Memory B cell (primary cell): ENCODE results near the gene GFER.
A peak's percentile ranks its signal among the peaks of the same experiment; 100 is the strongest.
"Not testable (repeated sequence)": the region's sequence is repeated elsewhere in the genome, so short reads cannot be mapped to it uniquely, and the experiment has no call there.

Experiments used
- ATAC-seq: fragments of 150-1000 bp; cut with Tn5 transposase; 2 replicates; pipeline ENCODE4 v1.10.0; 2021; ENCODE audit warnings: low read depth, mild to moderate bottlenecking, moderate library complexity
- DNase-seq, 2 donors: peaks; one replicate each; pipeline ENCODE4 v3.0.0; 2022; ENCODE audit warnings: low spot score in 2 of 2
- H3K27ac Mint-ChIP-seq: one replicate; pipeline ENCODE4 v1.8.0; 2022; ENCODE audit warnings: mild to moderate bottlenecking, moderate library complexity, mixed read lengths
- H3K27me3 Mint-ChIP-seq: one replicate; pipeline ENCODE4 v1.8.0; 2022; ENCODE audit warnings: mixed read lengths
- H3K36me3 Mint-ChIP-seq: one replicate; pipeline ENCODE4 v1.8.0; 2022; ENCODE audit warnings: mild to moderate bottlenecking, mixed read lengths
- H3K4me1 Mint-ChIP-seq: one replicate; pipeline ENCODE4 v1.8.0; 2022; ENCODE audit warnings: mixed read lengths
- H3K4me3 Mint-ChIP-seq: one replicate; pipeline ENCODE4 v1.8.0; 2022; ENCODE audit warnings: mild to moderate bottlenecking, moderate library complexity, mixed read lengths
- H3K9me3 Mint-ChIP-seq: one replicate; pipeline ENCODE4 v1.8.0; 2022; ENCODE audit warnings: mixed read lengths

GFER gene

DNA sequence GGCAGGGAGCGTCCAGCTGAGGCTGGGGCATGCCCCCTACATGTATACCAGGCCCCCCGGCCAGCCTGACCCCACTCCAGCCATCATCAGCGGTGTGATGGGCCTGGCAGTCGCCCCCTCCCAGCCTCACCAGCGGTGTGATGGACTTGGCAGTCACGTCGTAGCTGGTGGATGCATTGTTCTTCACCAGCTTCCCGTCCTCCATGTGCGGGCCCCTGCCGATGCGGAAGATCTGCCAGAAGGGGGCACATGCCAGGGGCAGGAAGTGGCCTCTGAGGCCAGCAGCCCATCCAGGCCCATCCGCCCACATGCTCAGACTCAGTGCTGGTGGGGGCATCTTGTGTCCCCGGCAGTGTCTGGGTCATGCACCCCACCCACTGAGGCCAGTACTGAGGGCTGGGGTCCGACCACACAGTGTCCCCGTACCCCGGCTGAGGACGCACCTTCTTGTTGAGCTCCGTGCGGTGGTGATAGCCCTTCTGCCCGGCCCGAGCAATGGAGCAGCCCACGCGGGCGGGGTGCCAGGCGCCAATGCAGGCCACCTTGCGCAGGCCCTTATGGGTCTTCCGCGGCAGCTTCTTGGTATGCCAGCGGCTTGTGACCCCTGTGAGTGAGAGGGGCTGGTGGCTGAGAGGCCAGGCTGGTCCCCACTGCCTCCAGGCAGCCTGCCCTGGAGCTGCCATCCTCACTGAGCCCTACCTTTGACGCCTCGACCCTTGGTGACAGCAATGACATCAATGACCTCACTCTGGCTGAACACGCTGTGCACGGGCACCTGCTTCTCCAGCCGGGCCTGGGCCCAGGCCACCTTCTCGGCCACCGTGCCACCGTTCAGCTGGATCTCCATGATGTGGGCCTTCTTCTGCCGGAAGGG is 37.3 kb upstream of the GFER start:
- Mint-ChIP-seq H3K4me1 (peaks cover 6% of the 10 kb centered on the region), H3K27ac (no peak overlapping the region), H3K36me3 (no peaks in the 10 kb centered on the region), H3K27me3 (peaks cover 5% of the 10 kb centered on the region), H3K4me3 (no peak overlapping the region), H3K9me3 (no peaks in the 10 kb centered on the region)
- DNase-seq (no peak), ATAC-seq (no peak)

DNA sequence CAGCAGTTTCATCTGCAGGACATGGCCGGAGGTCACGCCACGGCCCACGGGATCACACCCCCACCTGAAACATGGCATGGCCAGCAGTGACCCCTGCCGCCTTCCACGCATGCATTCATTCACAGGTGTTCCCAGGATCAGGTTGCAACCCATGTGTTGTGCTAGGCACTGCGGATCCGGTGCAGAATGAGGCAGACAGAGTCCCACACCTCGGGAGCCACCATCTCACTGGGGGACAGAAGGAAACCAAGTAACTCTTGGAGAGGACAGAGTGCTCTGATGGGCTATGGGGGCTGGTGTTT is 36.7 kb upstream of the GFER start:
- no peak overlapping the region for H3K4me3 Mint-ChIP-seq
- ATAC-seq (no peak), DNase-seq (no peak)
- H3K27me3 Mint-ChIP-seq = peaks cover 5% of the 10 kb centered on the region
- peaks cover 3% of the 10 kb centered on the region for H3K4me1 Mint-ChIP-seq
- H3K36me3 Mint-ChIP-seq = no peaks in the 10 kb centered on the region
- no peaks in the 10 kb centered on the region for H3K9me3 Mint-ChIP-seq
- H3K27ac Mint-ChIP-seq = no peak overlapping the region

DNA sequence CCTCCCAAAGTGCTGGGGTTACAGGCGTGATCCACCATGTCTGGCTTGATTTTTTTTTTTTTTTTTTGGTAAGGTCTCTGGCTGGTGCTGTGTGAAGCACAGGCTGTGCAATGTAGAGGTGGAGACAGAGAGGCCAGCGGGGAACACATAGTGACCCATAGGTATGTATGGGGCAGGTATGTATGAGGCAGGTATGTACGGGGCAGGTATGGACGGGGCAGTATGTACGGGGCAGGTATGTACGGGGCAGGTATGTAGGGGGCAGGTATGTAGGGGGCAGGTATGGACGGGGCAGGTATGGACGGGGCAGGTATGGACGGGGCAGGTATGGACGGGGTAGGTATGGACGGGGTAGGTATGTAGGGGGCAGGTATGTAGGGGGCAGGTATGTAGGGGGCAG is 34.5 kb upstream of the GFER start:
- DNase-seq = no peak
- no peak overlapping the region for H3K27ac Mint-ChIP-seq
- H3K36me3 Mint-ChIP-seq = no peaks in the 10 kb centered on the region
- ATAC-seq = no peak
- H3K9me3 Mint-ChIP-seq = no peaks in the 10 kb centered on the region
- no peaks in the 10 kb centered on the region for H3K4me1 Mint-ChIP-seq
- H3K27me3 Mint-ChIP-seq = peaks cover 7% of the 10 kb centered on the region
- H3K4me3 Mint-ChIP-seq = no peak overlapping the region

DNA sequence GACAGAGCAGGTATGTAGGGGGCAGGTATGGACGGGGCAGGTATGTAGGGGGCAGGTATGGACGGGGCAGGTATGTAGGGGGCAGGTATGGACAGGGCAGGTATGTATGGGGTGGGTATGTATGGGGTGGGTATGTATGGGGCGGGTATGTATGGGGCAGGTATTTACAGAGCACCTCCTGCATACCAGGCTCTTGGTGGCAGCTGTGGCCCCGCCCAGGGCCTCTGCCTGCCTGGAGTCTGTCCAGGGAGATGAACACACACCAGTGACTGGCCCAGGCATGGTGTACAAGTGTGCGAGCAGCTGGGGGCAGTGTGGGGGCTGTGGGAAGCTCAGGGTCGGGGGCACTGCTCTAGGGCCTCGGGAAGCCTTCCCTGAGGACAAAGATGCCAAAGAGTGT is 33.9 kb upstream of the GFER start:
- DNase-seq = no peak
- Mint-ChIP-seq H3K36me3 (no peaks in the 10 kb centered on the region), H3K27ac (no peak overlapping the region), H3K4me3 (no peak overlapping the region), H3K27me3 (peaks cover 7% of the 10 kb centered on the region), H3K4me1 (no peaks in the 10 kb centered on the region), H3K9me3 (no peaks in the 10 kb centered on the region)
- no peak for ATAC-seq

DNA sequence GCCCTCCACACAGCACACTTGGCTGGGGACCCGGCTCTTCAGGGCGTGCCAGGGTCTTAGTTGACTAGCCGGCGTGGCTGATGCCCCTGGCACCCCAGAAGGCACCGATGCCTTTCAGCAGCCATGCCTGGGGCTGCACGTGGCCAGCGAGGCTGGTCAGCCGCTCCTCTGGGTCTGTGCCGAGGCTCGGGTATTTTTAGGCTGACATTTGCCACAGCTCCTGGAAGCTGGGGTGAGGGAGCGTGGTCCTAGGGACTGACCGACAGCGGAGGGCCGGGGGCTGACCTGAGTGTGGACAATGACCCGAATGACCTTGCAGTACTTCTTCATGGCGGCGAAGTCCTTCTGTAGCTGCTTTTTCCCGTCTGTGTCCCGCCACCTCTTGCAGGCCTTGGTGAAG is 33.4 kb upstream of the GFER start:
- Mint-ChIP-seq H3K4me3 (no peak overlapping the region), H3K27me3 (peaks cover 7% of the 10 kb centered on the region), H3K4me1 (no peaks in the 10 kb centered on the region), H3K9me3 (no peaks in the 10 kb centered on the region), H3K27ac (no peak overlapping the region), H3K36me3 (no peaks in the 10 kb centered on the region)
- DNase-seq = no peak
- ATAC-seq = no peak

DNA sequence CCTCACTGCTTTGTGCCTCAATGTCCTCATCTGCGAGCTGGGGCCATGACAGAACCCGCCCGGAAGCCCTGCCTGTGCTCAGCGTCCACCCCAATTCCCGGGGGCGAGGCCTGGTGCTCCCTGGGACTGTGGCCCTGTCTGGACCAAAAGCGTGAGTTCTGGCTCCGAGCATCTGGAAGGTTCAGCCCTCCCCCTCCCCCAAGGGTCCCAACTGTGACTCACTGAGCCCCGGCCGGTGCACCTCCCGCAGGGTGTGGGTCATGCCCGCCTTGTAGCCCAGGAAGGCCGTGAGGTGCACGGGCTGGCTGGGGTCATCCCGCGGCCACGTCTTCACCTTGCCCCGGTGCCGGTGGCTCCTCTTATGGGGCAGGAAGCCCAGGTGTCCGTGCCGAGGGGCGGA is 30.3 kb upstream of the GFER start:
- H3K27me3 Mint-ChIP-seq = peaks cover 4% of the 10 kb centered on the region
- no peaks in the 10 kb centered on the region for H3K36me3 Mint-ChIP-seq
- no peak overlapping the region for H3K27ac Mint-ChIP-seq
- ATAC-seq (no peak), DNase-seq (no peak)
- H3K9me3 Mint-ChIP-seq = no peaks in the 10 kb centered on the region
- H3K4me3 Mint-ChIP-seq = no peak overlapping the region
- no peaks in the 10 kb centered on the region for H3K4me1 Mint-ChIP-seq

DNA sequence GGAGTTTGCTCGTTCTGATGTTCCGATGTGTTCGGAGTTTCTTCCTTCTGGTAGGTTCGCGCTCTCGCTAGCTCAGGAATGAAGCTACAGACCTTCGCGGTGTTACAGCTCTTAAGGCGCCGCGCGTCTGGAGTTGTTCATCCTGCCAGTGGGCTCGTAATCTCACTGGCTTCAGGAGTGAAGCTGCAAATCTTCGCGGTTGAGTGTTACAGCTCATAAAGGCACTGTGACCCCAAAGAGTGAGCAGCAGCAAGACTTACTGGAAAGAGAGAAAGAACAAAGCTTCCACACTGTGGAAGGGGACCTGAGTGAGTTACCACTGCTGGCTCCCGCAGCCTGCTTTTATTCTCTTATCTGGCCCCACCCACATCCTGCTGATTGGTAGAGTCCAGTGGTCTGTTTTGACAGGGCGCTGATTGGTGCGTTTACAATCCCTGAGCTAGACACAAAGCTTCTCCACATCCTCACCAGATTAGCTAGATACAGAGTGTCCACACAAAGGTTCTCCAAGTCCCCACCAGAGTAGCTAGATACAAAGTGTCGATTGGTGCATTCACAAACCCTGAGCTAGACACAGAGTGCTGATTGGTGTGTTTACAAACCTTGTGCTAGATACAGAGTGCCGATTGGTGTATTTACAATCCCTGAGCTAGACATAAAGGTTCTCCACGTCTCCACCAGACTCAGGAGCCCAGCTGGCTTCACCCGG is 26.4 kb upstream of the GFER start:
- not testable (repeated sequence) for H3K36me3 Mint-ChIP-seq, H3K27me3 Mint-ChIP-seq, ATAC-seq, H3K4me3 Mint-ChIP-seq, H3K9me3 Mint-ChIP-seq, H3K27ac Mint-ChIP-seq, DNase-seq
- H3K4me1 Mint-ChIP-seq = peaks cover 22% of the 10 kb centered on the region

DNA sequence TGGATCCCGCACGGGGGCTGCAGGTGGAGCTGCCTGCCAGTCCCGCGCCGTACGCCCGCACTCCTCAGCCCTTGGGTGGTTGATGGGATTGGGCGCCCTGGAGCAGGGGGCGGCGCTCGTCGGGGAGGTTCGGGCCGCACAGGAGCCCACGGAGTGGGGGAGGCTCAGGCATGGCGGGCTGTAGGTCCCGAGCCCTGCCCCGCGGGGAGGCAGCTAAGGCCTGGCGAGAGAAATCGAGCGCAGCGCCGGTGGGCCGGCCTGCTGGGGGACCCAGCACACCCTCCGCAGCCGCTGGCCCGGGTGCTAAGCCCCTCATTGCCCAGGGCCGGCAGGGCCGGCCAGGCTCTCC is 25.9 kb upstream of the GFER start:
- H3K9me3 Mint-ChIP-seq, DNase-seq, H3K4me3 Mint-ChIP-seq, H3K27me3 Mint-ChIP-seq, ATAC-seq, H3K27ac Mint-ChIP-seq, H3K36me3 Mint-ChIP-seq: not testable (repeated sequence)
- peaks cover 26% of the 10 kb centered on the region for H3K4me1 Mint-ChIP-seq

DNA sequence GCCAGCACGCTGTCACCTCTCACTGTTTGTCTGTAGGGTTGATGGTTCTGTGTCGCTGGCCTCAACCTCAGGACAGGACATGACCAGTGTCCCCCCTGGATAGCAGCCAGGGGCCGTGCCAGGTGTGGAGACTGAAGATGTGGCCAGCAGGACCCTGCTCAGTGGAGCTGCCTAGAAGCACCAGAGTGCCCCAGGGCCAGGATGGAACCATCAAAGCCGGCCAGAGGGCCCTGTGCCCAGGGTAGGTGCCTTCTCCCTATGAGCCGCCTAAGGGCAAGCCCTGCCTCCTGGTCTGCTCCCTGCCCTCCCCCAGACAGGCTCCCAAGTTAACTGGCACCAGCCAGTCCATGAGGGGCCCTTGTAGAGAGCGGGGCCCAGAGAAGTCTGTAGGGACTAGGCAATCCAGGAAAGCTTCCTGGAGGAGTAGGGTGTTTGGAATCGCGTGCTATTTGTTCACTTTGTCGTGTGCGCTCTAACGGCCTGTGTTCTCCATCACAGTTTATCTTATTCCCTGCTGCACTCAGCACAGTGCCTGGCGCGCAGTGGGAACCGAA is 25.2 kb upstream of the GFER start:
- H3K4me3 Mint-ChIP-seq = peak overlapping the region; percentile 96
- no peaks in the 10 kb centered on the region for H3K9me3 Mint-ChIP-seq
- no peaks in the 10 kb centered on the region for H3K27me3 Mint-ChIP-seq
- peaks cover 9% of the 10 kb centered on the region for H3K36me3 Mint-ChIP-seq
- ATAC-seq = no peak
- H3K4me1 Mint-ChIP-seq = peaks cover 31% of the 10 kb centered on the region
- no peak overlapping the region for H3K27ac Mint-ChIP-seq
- DNase-seq = peak in 1 of 2 donors; percentile 34

DNA sequence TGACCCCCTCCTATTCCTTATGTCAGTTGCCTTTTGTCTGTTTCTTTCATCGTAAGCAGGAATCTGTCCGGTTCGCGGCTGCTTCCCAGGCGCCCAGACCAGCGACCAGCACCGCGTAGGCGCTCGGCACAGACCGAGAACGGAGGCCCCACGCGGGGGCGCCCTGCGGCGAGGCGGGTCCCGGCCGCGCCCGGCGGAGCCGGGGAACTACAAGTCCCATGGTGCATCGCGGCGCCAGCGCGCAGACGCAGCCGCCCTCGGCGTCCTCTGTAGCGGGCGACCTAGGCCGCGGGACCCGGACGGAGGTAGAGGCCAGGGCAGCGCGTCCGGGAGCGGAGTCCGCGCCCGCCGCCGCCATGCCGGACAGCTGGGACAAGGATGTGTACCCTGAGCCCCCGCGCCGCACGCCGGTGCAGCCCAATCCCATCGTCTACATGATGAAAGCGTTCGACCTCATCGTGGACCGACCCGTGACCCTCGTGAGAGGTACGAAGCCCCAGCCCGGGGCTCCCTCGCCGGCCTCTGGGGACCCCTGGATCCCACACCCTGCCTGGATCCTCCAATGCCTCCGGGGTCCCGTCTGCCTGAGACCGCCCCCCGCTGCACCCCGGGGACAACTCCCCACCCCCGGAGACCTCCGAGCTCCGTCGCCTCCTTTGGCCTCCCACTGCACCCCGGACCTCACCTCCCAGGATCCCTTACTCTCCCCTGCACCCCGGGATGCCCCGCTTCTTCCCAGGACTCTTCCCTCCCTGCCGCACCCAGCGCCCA is 24.5 kb upstream of the GFER start, which contains the start of gene NDUFB10:
Gene NDUFB10, plus strand, starts transcription at position 270 of the 771 bp plus-strand sequence. Its CDS starts 87 bp downstream, at position 357.
- peaks cover 9% of the 10 kb centered on the region for H3K36me3 Mint-ChIP-seq
- no peaks in the 10 kb centered on the region for H3K27me3 Mint-ChIP-seq
- ATAC-seq (peak; percentile 91), DNase-seq (peak; percentile 93 to 97)
- H3K27ac Mint-ChIP-seq = peak within 1 kb of the TSS; percentile 92
- no peaks in the 10 kb centered on the region for H3K9me3 Mint-ChIP-seq
- H3K4me1 Mint-ChIP-seq = peaks cover 35% of the 10 kb centered on the region
- H3K4me3 Mint-ChIP-seq = peak within 1 kb of the TSS; percentile 96

DNA sequence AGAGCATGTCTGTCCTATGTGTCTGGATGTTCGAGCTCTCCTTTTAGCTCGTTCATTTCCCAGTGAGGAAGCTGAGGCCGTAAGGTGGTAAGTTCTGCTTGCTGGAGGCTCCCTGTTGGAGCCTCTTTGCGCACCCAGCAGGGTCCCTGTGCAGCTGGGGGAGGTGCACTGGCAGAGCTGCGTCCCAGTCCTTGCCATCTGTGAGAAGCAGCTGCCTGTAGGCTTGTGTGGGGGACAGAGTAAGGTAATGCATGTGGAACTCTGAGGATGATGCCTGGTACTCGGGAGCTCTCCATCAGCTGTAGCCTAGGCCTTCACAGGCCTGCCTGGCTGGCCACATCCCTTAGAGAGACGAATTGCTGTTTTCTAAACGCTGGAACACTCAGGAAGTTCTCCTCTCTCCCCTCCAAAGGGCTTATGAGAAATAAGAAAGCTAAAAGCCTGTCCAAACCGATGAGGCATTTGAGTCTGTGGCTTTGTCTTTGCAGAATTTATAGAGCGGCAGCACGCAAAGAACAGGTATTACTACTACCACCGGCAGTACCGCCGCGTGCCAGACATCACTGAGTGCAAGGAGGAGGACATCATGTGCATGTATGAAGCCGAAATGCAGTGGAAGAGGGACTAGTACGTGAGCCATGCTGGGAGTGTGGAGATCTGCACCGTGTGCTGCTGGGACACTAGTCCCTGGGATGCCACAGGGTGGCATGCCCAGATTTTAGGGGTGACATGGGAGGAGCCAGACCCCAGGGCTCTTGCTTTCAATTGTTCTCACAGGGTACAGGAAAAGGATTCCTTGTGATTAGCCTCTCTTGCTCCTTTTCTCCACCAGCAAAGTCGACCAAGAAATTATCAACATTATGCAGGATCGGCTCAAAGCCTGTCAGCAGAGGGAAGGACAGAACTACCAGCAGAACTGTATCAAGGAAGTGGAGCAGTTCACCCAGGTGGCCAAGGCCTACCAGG is 23.0 kb upstream of the GFER start:
- Mint-ChIP-seq H3K36me3 (peaks cover 9% of the 10 kb centered on the region), H3K27ac (peak overlapping the region; percentile 92), H3K9me3 (no peaks in the 10 kb centered on the region), H3K4me1 (peaks cover 39% of the 10 kb centered on the region), H3K4me3 (peak overlapping the region; percentile 96), H3K27me3 (no peaks in the 10 kb centered on the region)
- DNase-seq = peak; percentile 28 to 35
- no peak for ATAC-seq

DNA sequence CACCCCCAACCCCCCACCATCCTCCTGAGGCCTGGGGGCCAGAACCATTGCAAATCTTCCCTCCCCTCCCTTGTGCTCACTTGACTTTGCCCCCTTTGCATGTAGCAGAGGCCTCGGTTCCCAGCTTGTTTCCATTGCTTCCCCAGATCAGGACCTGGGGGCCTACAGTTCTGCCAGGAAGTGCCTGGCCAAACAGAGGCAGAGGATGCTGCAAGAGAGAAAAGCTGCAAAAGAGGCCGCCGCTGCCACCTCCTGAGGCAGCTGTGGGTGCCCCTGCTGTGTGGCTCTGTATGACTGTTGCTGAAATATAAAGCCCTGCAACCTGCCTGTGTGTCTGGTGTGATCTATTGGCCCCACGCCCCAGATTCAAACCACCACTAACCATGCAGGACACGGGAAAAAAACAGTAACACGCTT is 22.3 kb upstream of the GFER start:
- H3K4me1 Mint-ChIP-seq = peaks cover 39% of the 10 kb centered on the region
- peak overlapping the region; percentile 99 for H3K27ac Mint-ChIP-seq
- H3K4me3 Mint-ChIP-seq = no peak overlapping the region
- H3K27me3 Mint-ChIP-seq = no peaks in the 10 kb centered on the region
- no peak for DNase-seq
- peaks cover 9% of the 10 kb centered on the region for H3K36me3 Mint-ChIP-seq
- no peak for ATAC-seq
- H3K9me3 Mint-ChIP-seq = no peaks in the 10 kb centered on the region
